Measurements from ENCODE around the gene TSPAN17.

GRCh38 chr5:176619203-176619568 is 28.1 kb upstream of the TSPAN17 start:
- TF ChIP-seq CTCF (conservative IDR thresholded peaks at IDR 0.05; ENCODE audit: low read depth, low read length) (peak; percentile 67), EZH2 (IDR thresholded peaks at IDR 0.05; ENCODE audit: borderline replicate concordance, low read depth, low read length, poor library complexity, severe bottlenecking) (no peak)

Measured in A673 (cell line).